A673 (cell line): ENCODE results near the gene ARHGAP8. TPM values are rescaled to one million over a fixed set of nuclear protein-coding genes. Genes with fewer than 3 reads are reported as not detected.

Experiments
- BruUV-seq: library from RNA; stranded (reverse); fragments of 400-500 nt; replicated peaks from 2 replicates; lab custom pipeline; 2021; lab: Mats Ljungman, UMichigan
- CTCF ChIA-PET: fragments of 300-600 bp; sonication (Branson Sonifier 250); formaldehyde crosslinking; loops from one replicate; lab custom pipeline; 2022; ENCODE audit warnings: antibody characterized with exemption; lab: Charles Lee
- POLR2A ChIA-PET: fragments of 300-600 bp; sonication (Branson Sonifier 250); formaldehyde crosslinking; loops from one replicate; lab custom pipeline; 2022; ENCODE audit warnings: antibody characterized with exemption; ENCODE audit not compliant: low non-redundant PET; lab: Charles Lee
- DNase-seq: peaks from one replicate; pipeline ENCODE4 v3.0.0-alpha.2; 2015; ENCODE audit warnings: low spot score
- H3K27ac ChIP-seq: fragments of 200-600 bp; sonication (generic); 2 replicates; pipeline ENCODE4 v1.5.1; 2016; ENCODE audit warnings: mixed run types, low read depth, mild to moderate bottlenecking, mixed read lengths, antibody characterized with exemption, low read length; ENCODE audit not compliant: poor library complexity, severe bottlenecking
- H3K27me3 ChIP-seq: fragments of 200-600 bp; sonication (generic); replicated peaks from 2 replicates; pipeline ENCODE4 v1.6.1; 2017; ENCODE audit warnings: mixed run types, low read depth, mild to moderate bottlenecking, mixed read lengths, antibody characterized with exemption, low read length; ENCODE audit not compliant: insufficient read depth, poor library complexity
- H3K36me3 ChIP-seq: fragments of 200-600 bp; sonication (generic); 2 replicates; pipeline ENCODE4 v1.6.1; 2016; ENCODE audit warnings: mixed run types, mild to moderate bottlenecking, mixed read lengths, antibody characterized with exemption, low read length; ENCODE audit not compliant: insufficient read depth, poor library complexity, severe bottlenecking
- H3K4me1 ChIP-seq: fragments of 200-600 bp; sonication (generic); 2 replicates; pipeline ENCODE4 v1.6.1; 2017; ENCODE audit warnings: mixed run types, mild to moderate bottlenecking, mixed read lengths, antibody characterized with exemption, low read length; ENCODE audit not compliant: insufficient read depth, poor library complexity, severe bottlenecking
- H3K4me3 ChIP-seq: fragments of 200-600 bp; sonication (generic); 2 replicates; pipeline ENCODE4 v1.5.1; 2016; ENCODE audit warnings: low read depth, mixed run types, mild to moderate bottlenecking, mixed read lengths, low read length; ENCODE audit not compliant: poor library complexity, severe bottlenecking
- H3K9me3 ChIP-seq: fragments of 200-600 bp; sonication (generic); 2 replicates; pipeline ENCODE4 v1.6.1; 2016; ENCODE audit warnings: mixed run types, low read depth, mild to moderate bottlenecking, mixed read lengths, antibody characterized with exemption, low read length; ENCODE audit not compliant: poor library complexity, severe bottlenecking
- CTCF ChIP-seq: fragments of 300-800, 200-600 bp; sonication (generic); conservative IDR thresholded peaks from 2 replicates; pipeline ENCODE4 v1.5.1; 2017; ENCODE audit warnings: low read depth, mild to moderate bottlenecking, antibody characterized with exemption, low read length, moderate library complexity, mixed read lengths
- EZH2 ChIP-seq: fragments of 200-600 bp; sonication (generic); IDR thresholded peaks from 2 replicates; pipeline ENCODE4 v1.6.1; 2017; ENCODE audit warnings: borderline replicate concordance, low read depth, mild to moderate bottlenecking, mixed read lengths, antibody characterized with exemption, low read length; ENCODE audit not compliant: poor library complexity, severe bottlenecking
- intact Hi-C: fragments of 100-400 bp; cut with micrococcal nuclease; formaldehyde crosslinking; loops from one replicate; pipeline ENCODE4 v1.10.0; 2022; ENCODE audit not compliant: unreplicated experiment
- total RNA-seq: library from RNA; stranded (reverse); gene quantifications from 2 replicates; pipeline ENCODE4 v1.2.3, GENCODE V29; 2021

The ARHGAP8 gene
- total RNA-seq, 1 experiment from 2014 or later, result not detected

GRCh38 chr22:44804327-44804726, 52.0 kb downstream of the ARHGAP8 start:
- H3K9me3 ChIP-seq, result no peaks in the 10 kb centered on the region
- TF ChIP-seq CTCF (no peak), EZH2 (no peak)
- ChIA-PET POLR2A (no interaction called here), CTCF (no interaction called here)
- no peaks in the 10 kb centered on the region for H3K36me3 ChIP-seq
- no peaks in the 10 kb centered on the region for H3K4me1 ChIP-seq
- DNase-seq, result no peak
- intact Hi-C loops, result no loop called here
- H3K4me3 ChIP-seq, result no peak overlapping the region
- no peak overlapping the region for H3K27ac ChIP-seq
- no peaks in the 10 kb centered on the region for H3K27me3 ChIP-seq
- BruUV-seq, result no TSS peak

DNA sequence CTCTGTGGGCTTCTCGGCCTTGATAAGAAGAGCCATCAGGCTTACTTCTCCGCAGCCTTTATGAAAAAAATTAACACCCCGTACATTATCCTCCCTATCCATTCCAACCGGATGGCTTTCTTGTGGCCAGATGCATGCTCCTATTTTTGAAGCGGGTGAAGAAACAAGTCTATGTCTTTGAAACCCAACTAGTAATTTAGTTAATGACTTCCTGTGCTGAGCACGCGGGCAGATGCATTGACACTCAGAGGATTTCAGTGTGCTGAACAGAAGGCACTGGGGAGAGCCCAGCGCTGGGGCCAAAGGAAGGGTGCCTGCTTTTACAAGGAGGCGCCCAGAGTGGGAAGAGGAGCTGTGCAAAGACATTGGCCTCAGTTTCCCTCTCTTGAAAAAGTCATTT, 53.3 kb downstream of the ARHGAP8 start:
- H3K27me3 ChIP-seq, result no peaks in the 10 kb centered on the region
- H3K4me1 ChIP-seq, result no peaks in the 10 kb centered on the region
- H3K9me3 ChIP-seq, result no peaks in the 10 kb centered on the region
- intact Hi-C loops, result no loop called here
- ChIA-PET POLR2A (no interaction called here), CTCF (no interaction called here)
- H3K27ac ChIP-seq, result no peak overlapping the region
- peak; percentile 21 for DNase-seq
- no peak for TF ChIP-seq EZH2
- BruUV-seq, result no TSS peak
- no peak overlapping the region for H3K4me3 ChIP-seq
- no peaks in the 10 kb centered on the region for H3K36me3 ChIP-seq

- H3K4me1 ChIP-seq, result no peaks in the 10 kb centered on the region
- DNase-seq, result no peak
- no peak overlapping the region for H3K4me3 ChIP-seq
- H3K27me3 ChIP-seq, result no peaks in the 10 kb centered on the region
- no TSS peak for BruUV-seq
- intact Hi-C loops, result no loop called here
- TF ChIP-seq CTCF (no peak), EZH2 (no peak)
- POLR2A ChIA-PET, result no interaction called here
- H3K36me3 ChIP-seq, result no peaks in the 10 kb centered on the region
- H3K9me3 ChIP-seq, result no peaks in the 10 kb centered on the region
- CTCF ChIA-PET, result no interaction called here
- H3K27ac ChIP-seq, result no peak overlapping the region
Observed at GRCh38 chr22:44807232-44807631, 54.9 kb downstream of the ARHGAP8 start.
